GM12875 (cell line): ENCODE data around the gene SPTLC2.

Source experiments
- H3K4me3 ChIP-seq: one replicate; pipeline ENCODE4 v1.5.1; 2011; ENCODE audit warnings: low read depth, low read length, control low read depth
- TF ChIP-seq, protein P1 (sequence below): IDR thresholded peaks from 2 replicates; pipeline ENCODE4 v1.5.1; 2011; ENCODE audit warnings: low read depth, mild to moderate bottlenecking, control low read depth, inconsistent platforms, low read length, moderate library complexity, borderline replicate concordance; ENCODE audit not compliant: insufficient read depth

The SPTLC2 gene

DNA sequence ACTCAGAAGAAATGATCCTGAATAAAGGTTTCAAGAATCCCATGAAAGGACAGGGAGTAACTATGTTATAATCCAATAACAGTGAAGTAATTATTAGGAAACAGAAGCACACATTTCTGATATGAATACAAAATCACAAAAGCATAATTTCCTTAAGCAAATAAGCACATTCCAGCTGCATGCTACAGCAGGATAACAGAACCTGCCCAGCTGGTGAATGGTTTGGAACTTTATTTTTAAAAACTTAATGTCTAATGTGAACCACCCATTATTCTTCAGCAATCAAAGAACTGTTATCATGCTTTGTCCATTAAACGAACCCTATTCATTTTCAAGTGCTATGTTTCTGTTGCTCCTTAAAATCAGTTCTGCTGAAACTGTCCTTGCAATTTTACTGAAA, 13.4 kb downstream of the SPTLC2 start:
- TF ChIP-seq, protein P1, sequence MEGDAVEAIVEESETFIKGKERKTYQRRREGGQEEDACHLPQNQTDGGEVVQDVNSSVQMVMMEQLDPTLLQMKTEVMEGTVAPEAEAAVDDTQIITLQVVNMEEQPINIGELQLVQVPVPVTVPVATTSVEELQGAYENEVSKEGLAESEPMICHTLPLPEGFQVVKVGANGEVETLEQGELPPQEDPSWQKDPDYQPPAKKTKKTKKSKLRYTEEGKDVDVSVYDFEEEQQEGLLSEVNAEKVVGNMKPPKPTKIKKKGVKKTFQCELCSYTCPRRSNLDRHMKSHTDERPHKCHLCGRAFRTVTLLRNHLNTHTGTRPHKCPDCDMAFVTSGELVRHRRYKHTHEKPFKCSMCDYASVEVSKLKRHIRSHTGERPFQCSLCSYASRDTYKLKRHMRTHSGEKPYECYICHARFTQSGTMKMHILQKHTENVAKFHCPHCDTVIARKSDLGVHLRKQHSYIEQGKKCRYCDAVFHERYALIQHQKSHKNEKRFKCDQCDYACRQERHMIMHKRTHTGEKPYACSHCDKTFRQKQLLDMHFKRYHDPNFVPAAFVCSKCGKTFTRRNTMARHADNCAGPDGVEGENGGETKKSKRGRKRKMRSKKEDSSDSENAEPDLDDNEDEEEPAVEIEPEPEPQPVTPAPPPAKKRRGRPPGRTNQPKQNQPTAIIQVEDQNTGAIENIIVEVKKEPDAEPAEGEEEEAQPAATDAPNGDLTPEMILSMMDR, result no peak
- no peak overlapping the region for H3K4me3 ChIP-seq

DNA sequence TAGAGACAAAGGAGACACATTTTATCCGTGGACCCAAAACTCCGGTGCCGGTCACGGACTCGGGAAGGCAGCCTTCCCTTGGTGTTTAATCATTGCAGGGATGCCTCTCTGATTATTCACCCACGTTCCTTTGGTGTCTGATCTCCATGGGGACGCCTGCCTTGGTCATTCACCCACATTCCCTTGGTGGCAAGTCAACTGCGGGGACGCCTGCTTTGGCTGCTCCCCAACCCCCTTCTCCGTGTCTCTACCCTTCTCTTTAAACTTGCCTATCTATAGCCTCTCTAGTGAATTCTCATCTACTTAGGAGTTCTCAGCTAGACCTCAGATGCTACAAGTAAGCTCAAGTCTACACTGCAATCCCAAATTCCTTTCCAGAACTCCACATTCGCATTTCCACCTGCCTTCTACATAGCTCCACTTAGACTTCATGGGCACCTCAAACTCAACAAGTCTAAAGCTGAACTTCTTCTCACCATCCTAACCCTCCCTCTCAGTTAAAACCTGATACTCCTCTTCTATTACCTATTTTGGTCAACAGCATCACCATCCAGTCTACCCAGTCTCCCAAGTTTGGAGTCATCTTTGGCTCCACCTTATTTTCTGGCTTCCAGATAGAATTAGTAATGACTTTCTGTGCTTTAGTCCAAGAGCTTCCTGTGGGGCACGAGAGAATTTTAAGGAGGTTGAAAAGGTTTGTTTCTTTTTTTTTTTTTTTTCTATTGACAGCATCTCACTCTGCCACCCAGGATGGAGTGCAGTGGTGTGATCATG, 14.4 kb downstream of the SPTLC2 start:
- TF ChIP-seq, protein P1, result no peak
- no peak overlapping the region for H3K4me3 ChIP-seq

DNA sequence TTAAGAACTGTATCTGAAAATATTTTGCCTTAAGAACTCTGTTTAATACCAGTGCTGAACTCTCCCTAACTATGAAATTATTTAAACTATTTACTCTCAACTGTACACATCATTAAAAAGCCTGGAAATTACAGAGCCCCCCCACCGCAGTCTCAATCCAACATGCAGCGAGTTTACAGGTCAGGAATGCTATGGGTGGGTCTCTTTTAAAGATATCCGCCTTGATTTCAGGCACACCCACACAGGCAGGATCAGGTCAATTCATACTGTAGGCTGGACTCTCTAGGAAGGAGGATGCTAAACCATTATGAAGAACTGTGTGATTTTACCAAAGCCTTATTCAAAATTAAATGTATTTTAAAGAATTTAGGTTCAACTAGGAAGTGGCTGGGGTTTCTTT, 16.5 kb downstream of the SPTLC2 start:
- H3K4me3 ChIP-seq, result no peak overlapping the region
- TF ChIP-seq, protein P1, result no peak

- H3K4me3 ChIP-seq, result no peak overlapping the region
- TF ChIP-seq, protein P1, result no peak
These were observed 17.9 kb downstream of the SPTLC2 start for GRCh38 chr14:77598366-77599070.

- TF ChIP-seq, protein P1, result no peak
- H3K4me3 ChIP-seq, result no peak overlapping the region
These were observed 22.9 kb downstream of the SPTLC2 start for GRCh38 chr14:77593501-77593961.

- TF ChIP-seq, protein P1, result no peak
- no peak overlapping the region for H3K4me3 ChIP-seq
These were observed 25.5 kb downstream of the SPTLC2 start for GRCh38 chr14:77590845-77591485.
